Caco-2 (cell line): ENCODE results near the gene UBR4. TPM values are rescaled to one million over a fixed set of nuclear protein-coding genes. Genes with fewer than 3 reads are reported as not detected.

Experiments
- BruUV-seq: library from RNA; stranded (reverse); fragments of 400-500 nt; replicated peaks from 2 replicates; lab custom pipeline; 2021; lab: Mats Ljungman, UMichigan
- CTCF ChIA-PET: fragments of 300-600 bp; sonication (Branson Sonifier 250); formaldehyde crosslinking; loops from one replicate; lab custom pipeline; 2022; ENCODE audit warnings: antibody characterized with exemption; lab: Charles Lee
- POLR2A ChIA-PET: fragments of 300-600 bp; sonication (Branson Sonifier 250); formaldehyde crosslinking; loops from one replicate; lab custom pipeline; 2022; ENCODE audit warnings: antibody characterized with exemption; lab: Charles Lee
- DNase-seq, 2 experiments: peaks; one replicate each; pipeline versions ENCODE4 v3.0.0 to v3.0.0-alpha.2; 2020 to 2022
- H3K27me3 ChIP-seq: replicated peaks from 2 replicates; pipeline ENCODE4 v1.6.0; 2011; ENCODE audit warnings: low read length; ENCODE audit not compliant: control insufficient read depth, insufficient read depth
- H3K36me3 ChIP-seq: 2 replicates; pipeline ENCODE4 v1.5.1; 2011; ENCODE audit warnings: low read length; ENCODE audit not compliant: control insufficient read depth, insufficient read depth
- H3K4me1 ChIP-seq: fragments of 250-450 bp; sonication (Bioruptor Pico); 2 replicates; pipeline ENCODE4 v1.5.1; 2020; ENCODE audit warnings: mild to moderate bottlenecking
- H3K4me3 ChIP-seq: 2 replicates; pipeline ENCODE4 v1.5.1; 2011; ENCODE audit warnings: low read depth, mild to moderate bottlenecking, control low read depth, low read length
- H3K9me3 ChIP-seq: fragments of 250-450 bp; sonication (Bioruptor Pico); 2 replicates; pipeline ENCODE4 v1.5.1; 2020; ENCODE audit warnings: mild to moderate bottlenecking, moderate library complexity
- H3K27ac Mint-ChIP-seq: one replicate; pipeline ENCODE4 v1.8.0; 2022; ENCODE audit warnings: mixed read lengths; ENCODE audit not compliant: unreplicated experiment
- H3K27me3 Mint-ChIP-seq: one replicate; pipeline ENCODE4 v1.8.0; 2022; ENCODE audit warnings: mixed read lengths; ENCODE audit not compliant: insufficient read depth, unreplicated experiment
- H3K36me3 Mint-ChIP-seq: one replicate; pipeline ENCODE4 v1.8.0; 2022; ENCODE audit warnings: mild to moderate bottlenecking, mixed read lengths; ENCODE audit not compliant: insufficient read depth, unreplicated experiment
- H3K4me1 Mint-ChIP-seq: one replicate; pipeline ENCODE4 v1.8.0; 2022; ENCODE audit warnings: low read depth, mixed read lengths; ENCODE audit not compliant: unreplicated experiment
- H3K4me3 Mint-ChIP-seq: one replicate; pipeline ENCODE4 v1.8.0; 2022; ENCODE audit warnings: mild to moderate bottlenecking, moderate library complexity, mixed read lengths; ENCODE audit not compliant: unreplicated experiment
- H3K9me3 Mint-ChIP-seq: one replicate; pipeline ENCODE4 v1.8.0; 2022; ENCODE audit warnings: mixed read lengths; ENCODE audit not compliant: unreplicated experiment
- intact Hi-C: fragments of 100-400 bp; cut with micrococcal nuclease; formaldehyde crosslinking; loops from one replicate; pipeline ENCODE4 v1.10.0; 2022; ENCODE audit not compliant: unreplicated experiment
- total RNA-seq: library from RNA; stranded (reverse); gene quantifications from 2 replicates; pipeline ENCODE4 v1.2.3, GENCODE V29; 2022
- TF ChIP-seq, protein P1 (sequence below), 2 experiments: fragments of 200-600 bp in 1 of 2; IDR thresholded peaks; 1 replicate in 1 of 2; 2 replicates in 1 of 2; pipeline versions ENCODE4 v1.5.1 to v1.8.0; 2011 to 2022; ENCODE audit warnings: antibody characterized with exemption in 1 of 2, control low read depth in 1 of 2, inconsistent platforms in 1 of 2, low read depth in 1 of 2, low read length in 1 of 2, mild to moderate bottlenecking in 1 of 2, moderate library complexity in 1 of 2; ENCODE audit not compliant: insufficient read depth in 1 of 2, severe bottlenecking in 1 of 2, unreplicated experiment in 1 of 2

UBR4 gene
- total RNA-seq, 1 experiment from 2014 or later, result 317 TPM

DNA sequence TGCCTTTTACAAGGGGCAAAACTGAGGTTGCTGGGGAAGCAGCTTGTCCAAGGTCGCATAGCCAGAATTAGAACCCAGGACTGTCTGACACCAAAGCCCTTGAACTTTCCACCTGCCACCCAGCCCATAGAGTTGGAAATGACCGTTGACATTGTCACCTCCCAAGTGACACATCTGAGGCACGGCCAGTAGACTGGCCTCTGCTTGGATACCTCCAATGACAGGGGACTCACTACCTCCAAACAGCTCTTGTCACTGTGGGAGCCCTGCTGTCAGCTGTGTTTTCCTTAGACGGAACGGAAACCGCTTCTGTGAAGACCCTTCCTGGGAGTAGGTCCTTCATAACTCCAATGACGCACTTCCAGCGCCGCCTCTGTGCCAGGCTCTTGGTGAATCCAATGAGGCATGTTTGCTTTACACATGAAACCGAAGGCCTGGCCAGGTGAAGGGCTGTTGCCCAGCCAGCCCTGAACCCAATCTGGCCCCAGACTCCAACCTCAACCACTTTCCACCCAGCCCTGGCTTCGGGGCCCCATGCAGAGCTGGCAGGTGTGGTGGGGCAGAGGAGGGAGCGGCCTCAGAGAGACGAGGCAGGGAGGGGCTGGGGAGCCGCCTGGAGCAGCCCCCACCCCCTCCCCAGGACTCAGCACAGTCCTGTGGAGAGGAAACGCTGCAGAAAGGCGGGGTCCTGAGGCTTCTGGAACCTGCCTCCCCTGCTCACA is 144.4 kb downstream of the UBR4 start:
- intact Hi-C loops, result no loop called here
- TF ChIP-seq, protein P1, sequence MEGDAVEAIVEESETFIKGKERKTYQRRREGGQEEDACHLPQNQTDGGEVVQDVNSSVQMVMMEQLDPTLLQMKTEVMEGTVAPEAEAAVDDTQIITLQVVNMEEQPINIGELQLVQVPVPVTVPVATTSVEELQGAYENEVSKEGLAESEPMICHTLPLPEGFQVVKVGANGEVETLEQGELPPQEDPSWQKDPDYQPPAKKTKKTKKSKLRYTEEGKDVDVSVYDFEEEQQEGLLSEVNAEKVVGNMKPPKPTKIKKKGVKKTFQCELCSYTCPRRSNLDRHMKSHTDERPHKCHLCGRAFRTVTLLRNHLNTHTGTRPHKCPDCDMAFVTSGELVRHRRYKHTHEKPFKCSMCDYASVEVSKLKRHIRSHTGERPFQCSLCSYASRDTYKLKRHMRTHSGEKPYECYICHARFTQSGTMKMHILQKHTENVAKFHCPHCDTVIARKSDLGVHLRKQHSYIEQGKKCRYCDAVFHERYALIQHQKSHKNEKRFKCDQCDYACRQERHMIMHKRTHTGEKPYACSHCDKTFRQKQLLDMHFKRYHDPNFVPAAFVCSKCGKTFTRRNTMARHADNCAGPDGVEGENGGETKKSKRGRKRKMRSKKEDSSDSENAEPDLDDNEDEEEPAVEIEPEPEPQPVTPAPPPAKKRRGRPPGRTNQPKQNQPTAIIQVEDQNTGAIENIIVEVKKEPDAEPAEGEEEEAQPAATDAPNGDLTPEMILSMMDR (IDR thresholded peaks at IDR 0.05; ENCODE audit: insufficient read depth in 1 of 2, low read depth in 1 of 2, low read length in 1 of 2, severe bottlenecking in 1 of 2, unreplicated experiment in 1 of 2), result no peak
- no peak overlapping the region for H3K4me3 Mint-ChIP-seq
- no TSS peak for BruUV-seq
- ChIA-PET CTCF (no interaction called here), POLR2A (no interaction called here)
- DNase-seq, result no peak
- H3K27me3 Mint-ChIP-seq, result peaks cover 3% of the 10 kb centered on the region
- Histone ChIP-seq H3K4me3 (no peak overlapping the region), H3K36me3 (no peaks in the 10 kb centered on the region), H3K4me1 (no peaks in the 10 kb centered on the region), H3K9me3 (no peaks in the 10 kb centered on the region), H3K27me3 (no peaks in the 10 kb centered on the region)
- H3K27ac Mint-ChIP-seq, result no peak overlapping the region
- H3K9me3 Mint-ChIP-seq, result peaks cover 10% of the 10 kb centered on the region
- peaks cover 68% of the 10 kb centered on the region for H3K36me3 Mint-ChIP-seq
- H3K4me1 Mint-ChIP-seq, result no peaks in the 10 kb centered on the region

GRCh38 chr1:19064906-19065450 is 145.1 kb downstream of the UBR4 start:
- BruUV-seq, result no TSS peak
- H3K27me3 Mint-ChIP-seq, result peaks cover 3% of the 10 kb centered on the region
- Histone ChIP-seq H3K4me3 (no peak overlapping the region), H3K36me3 (no peaks in the 10 kb centered on the region), H3K27me3 (no peaks in the 10 kb centered on the region), H3K9me3 (no peaks in the 10 kb centered on the region), H3K4me1 (no peaks in the 10 kb centered on the region)
- ChIA-PET CTCF (no interaction called here), POLR2A (no interaction called here)
- intact Hi-C loops, result no loop called here
- H3K36me3 Mint-ChIP-seq, result peaks cover 62% of the 10 kb centered on the region
- TF ChIP-seq, protein P1 (IDR thresholded peaks at IDR 0.05; ENCODE audit: insufficient read depth in 1 of 2, low read depth in 1 of 2, low read length in 1 of 2, severe bottlenecking in 1 of 2, unreplicated experiment in 1 of 2), result no peak
- no peak for DNase-seq
- H3K27ac Mint-ChIP-seq, result no peak overlapping the region
- no peaks in the 10 kb centered on the region for H3K4me1 Mint-ChIP-seq
- peaks cover 10% of the 10 kb centered on the region for H3K9me3 Mint-ChIP-seq
- H3K4me3 Mint-ChIP-seq, result no peak overlapping the region

- TF ChIP-seq, protein P1 (IDR thresholded peaks at IDR 0.05; ENCODE audit: insufficient read depth in 1 of 2, low read depth in 1 of 2, low read length in 1 of 2, severe bottlenecking in 1 of 2, unreplicated experiment in 1 of 2), result no peak
- CTCF ChIA-PET, result no interaction called here
- Mint-ChIP-seq H3K9me3 (peaks cover 10% of the 10 kb centered on the region), H3K4me3 (no peak overlapping the region), H3K27ac (no peak overlapping the region), H3K4me1 (no peaks in the 10 kb centered on the region), H3K27me3 (peaks cover 3% of the 10 kb centered on the region), H3K36me3 (peaks cover 46% of the 10 kb centered on the region)
- no peak for DNase-seq
- Histone ChIP-seq H3K27me3 (no peaks in the 10 kb centered on the region), H3K36me3 (no peaks in the 10 kb centered on the region), H3K9me3 (no peaks in the 10 kb centered on the region), H3K4me1 (no peaks in the 10 kb centered on the region), H3K4me3 (no peak overlapping the region)
- no TSS peak for BruUV-seq
- POLR2A ChIA-PET, result no interaction called here
- intact Hi-C loops, result no loop called here
Measured at GRCh38 chr1:19063122-19063521, 146.9 kb downstream of the UBR4 start.
